ENCODE data around the gene PXK. TPM values are rescaled to one million over a fixed set of nuclear protein-coding genes. Genes with fewer than 3 reads are reported as not detected.
"Not testable (repeated sequence)": the region's sequence is repeated elsewhere in the genome, so short reads cannot be mapped to it uniquely, and the experiment has no call there.

The PXK gene
- total and polyA plus RNA-seq, 4 donors: 6.8 to 32.6 (median 16.4) TPM

- WGBS, 2 donors: 92 to 100% methylated on average over 1 of the region's 1 CpG
- Histone ChIP-seq H3K4me3 (ENCODE audit: low read length in 2 of 2) (no peak overlapping the region), H3K9me3 (ENCODE audit: control insufficient read depth, low read length) (no peaks in the 10 kb centered on the region), H3K27me3 (ENCODE audit: control insufficient read depth in 1 of 2, insufficient read depth in 2 of 2, low read length in 1 of 2) (no peaks in the 10 kb centered on the region), H3K4me1 (ENCODE audit: control insufficient read depth in 1 of 2, insufficient read depth in 2 of 2, low read length in 2 of 2) (peaks cover 0 to 7% of the 10 kb centered on the region in 2 donors), H3K36me3 (ENCODE audit: control insufficient read depth in 1 of 2, insufficient read depth in 2 of 2, low read length in 1 of 2) (no peaks in the 10 kb centered on the region), H3K27ac (ENCODE audit: low read depth in 1 of 2, low read length in 2 of 2) (no peak overlapping the region)
- intact Hi-C loops (cut with DNase I): no loop called here
- ATAC-seq (ENCODE audit: low FRiP score) (no peak), DNase-seq (no peak)
Observed at GRCh38 chr3:58337190-58337589, 4.5 kb downstream of the PXK start.

- 93 to 96% methylated on average over 12 of the region's 12 CpGs for WGBS, 2 donors
- H3K9me3 ChIP-seq (ENCODE audit: control insufficient read depth, low read length); H3K36me3 ChIP-seq (ENCODE audit: control insufficient read depth in 1 of 2, insufficient read depth in 2 of 2, low read length in 1 of 2); DNase-seq; H3K27me3 ChIP-seq (ENCODE audit: control insufficient read depth in 1 of 2, insufficient read depth in 2 of 2, low read length in 1 of 2); H3K4me3 ChIP-seq (ENCODE audit: low read length in 2 of 2); H3K4me1 ChIP-seq (ENCODE audit: control insufficient read depth in 1 of 2, insufficient read depth in 2 of 2, low read length in 2 of 2); H3K27ac ChIP-seq (ENCODE audit: low read depth in 1 of 2, low read length in 2 of 2); intact Hi-C loops (cut with DNase I); ATAC-seq (ENCODE audit: low FRiP score): not testable (repeated sequence)
Observed at GRCh38 chr3:58339146-58339545, 6.5 kb downstream of the PXK start.

GRCh38 chr3:58340594-58341244 is 8.0 kb downstream of the PXK start:
- 98% methylated on average over 3 of the region's 3 CpGs for WGBS, 2 donors
- Histone ChIP-seq H3K9me3 (ENCODE audit: control insufficient read depth, low read length) (no peaks in the 10 kb centered on the region), H3K36me3 (ENCODE audit: control insufficient read depth in 1 of 2, insufficient read depth in 2 of 2, low read length in 1 of 2) (no peaks in the 10 kb centered on the region), H3K27ac (ENCODE audit: low read depth in 1 of 2, low read length in 2 of 2) (no peak overlapping the region), H3K4me3 (ENCODE audit: low read length in 2 of 2) (no peak overlapping the region), H3K4me1 (ENCODE audit: control insufficient read depth in 1 of 2, insufficient read depth in 2 of 2, low read length in 2 of 2) (peaks cover 0 to under 1% of the 10 kb centered on the region in 2 donors), H3K27me3 (ENCODE audit: control insufficient read depth in 1 of 2, insufficient read depth in 2 of 2, low read length in 1 of 2) (no peaks in the 10 kb centered on the region)
- intact Hi-C loops (cut with DNase I): no loop called here
- no peak for ATAC-seq (ENCODE audit: low FRiP score)
- no peak for DNase-seq

GRCh38 chr3:58341376-58341775 is 8.7 kb downstream of the PXK start:
- DNase-seq: no peak
- intact Hi-C loops (cut with DNase I): no loop called here

GRCh38 chr3:58342676-58343075 is 10.0 kb downstream of the PXK start:
- H3K4me1 ChIP-seq (ENCODE audit: control insufficient read depth in 1 of 2, insufficient read depth in 2 of 2, low read length in 2 of 2): no peaks in the 10 kb centered on the region
- intact Hi-C loops (cut with DNase I): no loop called here
- no peaks in the 10 kb centered on the region for H3K36me3 ChIP-seq (ENCODE audit: control insufficient read depth in 1 of 2, insufficient read depth in 2 of 2, low read length in 1 of 2)
- no peaks in the 10 kb centered on the region for H3K27me3 ChIP-seq (ENCODE audit: control insufficient read depth in 1 of 2, insufficient read depth in 2 of 2, low read length in 1 of 2)
- no peaks in the 10 kb centered on the region for H3K9me3 ChIP-seq (ENCODE audit: control insufficient read depth, low read length)
- no peak overlapping the region for H3K4me3 ChIP-seq (ENCODE audit: low read length in 2 of 2)
- no peak for ATAC-seq (ENCODE audit: low FRiP score)
- no peak overlapping the region for H3K27ac ChIP-seq (ENCODE audit: low read depth in 1 of 2, low read length in 2 of 2)
- DNase-seq: no peak
- 84 to 85% methylated on average over 5 of the region's 5 CpGs for WGBS, 2 donors

More at GRCh38 chr3:58341376-58341775, 8.7 kb downstream of the PXK start:
- Histone ChIP-seq H3K9me3 (ENCODE audit: control insufficient read depth, low read length) (no peaks in the 10 kb centered on the region), H3K4me3 (ENCODE audit: low read length in 2 of 2) (no peak overlapping the region), H3K36me3 (ENCODE audit: control insufficient read depth in 1 of 2, insufficient read depth in 2 of 2, low read length in 1 of 2) (no peaks in the 10 kb centered on the region), H3K27me3 (ENCODE audit: control insufficient read depth in 1 of 2, insufficient read depth in 2 of 2, low read length in 1 of 2) (no peaks in the 10 kb centered on the region), H3K4me1 (ENCODE audit: control insufficient read depth in 1 of 2, insufficient read depth in 2 of 2, low read length in 2 of 2) (no peaks in the 10 kb centered on the region), H3K27ac (ENCODE audit: low read depth in 1 of 2, low read length in 2 of 2) (no peak overlapping the region)
- 82 to 84% methylated on average over 3 of the region's 3 CpGs for WGBS, 2 donors
- ATAC-seq (ENCODE audit: low FRiP score): no peak

- DNase-seq: no peak
- no peaks in the 10 kb centered on the region for H3K4me1 ChIP-seq (ENCODE audit: control insufficient read depth in 1 of 2, insufficient read depth in 2 of 2, low read length in 2 of 2)
- ATAC-seq (ENCODE audit: low FRiP score): no peak
- H3K36me3 ChIP-seq (ENCODE audit: control insufficient read depth in 1 of 2, insufficient read depth in 2 of 2, low read length in 1 of 2): no peaks in the 10 kb centered on the region
- intact Hi-C loops (cut with DNase I): no loop called here
- no peaks in the 10 kb centered on the region for H3K27me3 ChIP-seq (ENCODE audit: control insufficient read depth in 1 of 2, insufficient read depth in 2 of 2, low read length in 1 of 2)
- no peaks in the 10 kb centered on the region for H3K9me3 ChIP-seq (ENCODE audit: control insufficient read depth, low read length)
- H3K27ac ChIP-seq (ENCODE audit: low read depth in 1 of 2, low read length in 2 of 2): no peak overlapping the region
- no peak overlapping the region for H3K4me3 ChIP-seq (ENCODE audit: low read length in 2 of 2)
- 94 to 95% methylated on average over 4 of the region's 4 CpGs for WGBS, 2 donors
Observed at GRCh38 chr3:58345457-58345856, 12.8 kb downstream of the PXK start.

GRCh38 chr3:58346368-58346767 is 13.7 kb downstream of the PXK start:
- intact Hi-C loops (cut with DNase I): no loop called here
- 75 to 94% methylated on average over 2 of the region's 2 CpGs for WGBS, 2 donors

GRCh38 chr3:58347984-58348383 is 15.3 kb downstream of the PXK start:
- H3K36me3 ChIP-seq (ENCODE audit: control insufficient read depth in 1 of 2, insufficient read depth in 2 of 2, low read length in 1 of 2): no peaks in the 10 kb centered on the region
- no peaks in the 10 kb centered on the region for H3K9me3 ChIP-seq (ENCODE audit: control insufficient read depth, low read length)
- 95% methylated on average over 7 of the region's 7 CpGs for WGBS, 2 donors
- intact Hi-C loops (cut with DNase I): no loop called here
- H3K27ac ChIP-seq (ENCODE audit: low read depth in 1 of 2, low read length in 2 of 2): no peak overlapping the region
- H3K27me3 ChIP-seq (ENCODE audit: control insufficient read depth in 1 of 2, insufficient read depth in 2 of 2, low read length in 1 of 2): no peaks in the 10 kb centered on the region
- H3K4me1 ChIP-seq (ENCODE audit: control insufficient read depth in 1 of 2, insufficient read depth in 2 of 2, low read length in 2 of 2): no peaks in the 10 kb centered on the region
- DNase-seq (no peak), ATAC-seq (ENCODE audit: low FRiP score) (no peak)
- no peak overlapping the region for H3K4me3 ChIP-seq (ENCODE audit: low read length in 2 of 2)

More at GRCh38 chr3:58346368-58346767, 13.7 kb downstream of the PXK start:
- Histone ChIP-seq H3K4me3 (ENCODE audit: low read length in 2 of 2) (no peak overlapping the region), H3K27me3 (ENCODE audit: control insufficient read depth in 1 of 2, insufficient read depth in 2 of 2, low read length in 1 of 2) (no peaks in the 10 kb centered on the region), H3K4me1 (ENCODE audit: control insufficient read depth in 1 of 2, insufficient read depth in 2 of 2, low read length in 2 of 2) (no peaks in the 10 kb centered on the region), H3K27ac (ENCODE audit: low read depth in 1 of 2, low read length in 2 of 2) (no peak overlapping the region), H3K9me3 (ENCODE audit: control insufficient read depth, low read length) (no peaks in the 10 kb centered on the region), H3K36me3 (ENCODE audit: control insufficient read depth in 1 of 2, insufficient read depth in 2 of 2, low read length in 1 of 2) (no peaks in the 10 kb centered on the region)
- ATAC-seq (ENCODE audit: low FRiP score): no peak
- no peak for DNase-seq

- no peaks in the 10 kb centered on the region for H3K9me3 ChIP-seq (ENCODE audit: control insufficient read depth, low read length)
- 91 to 92% methylated on average over 7 of the region's 7 CpGs for whole genome bisulfite sequencing, 2 donors
- ATAC-seq (ENCODE audit: low FRiP score) (no peak), DNase-seq (no peak)
- H3K4me1 ChIP-seq (ENCODE audit: control insufficient read depth in 1 of 2, insufficient read depth in 2 of 2, low read length in 2 of 2): no peaks in the 10 kb centered on the region
- H3K4me3 ChIP-seq (ENCODE audit: low read length in 2 of 2): no peak overlapping the region
- no peaks in the 10 kb centered on the region for H3K36me3 ChIP-seq (ENCODE audit: control insufficient read depth in 1 of 2, insufficient read depth in 2 of 2, low read length in 1 of 2)
- no peak overlapping the region for H3K27ac ChIP-seq (ENCODE audit: low read depth in 1 of 2, low read length in 2 of 2)
- no peaks in the 10 kb centered on the region for H3K27me3 ChIP-seq (ENCODE audit: control insufficient read depth in 1 of 2, insufficient read depth in 2 of 2, low read length in 1 of 2)
- intact Hi-C loops (cut with DNase I): no loop called here
Observed at GRCh38 chr3:58349792-58350626, 17.3 kb downstream of the PXK start.
